Endothelial cell of umbilical vein (primary cell): ENCODE data around the gene RAPGEF6.

ENCODE experiments used
- CTCF ChIP-seq, 2 donors: IDR thresholded peaks; 1 replicate in 1 of 2; 2 replicates in 1 of 2; pipeline ENCODE4 v1.5.1; 2011; ENCODE audit warnings: low read length in 2 of 2, mild to moderate bottlenecking in 2 of 2, moderate library complexity in 2 of 2, control low read depth in 1 of 2, inconsistent platforms in 1 of 2, low read depth in 1 of 2; ENCODE audit not compliant: insufficient read depth in 1 of 2; ENCODE audit errors: extremely low read depth in 1 of 2
- FOS ChIP-seq: IDR thresholded peaks from 2 replicates; pipeline ENCODE4 v1.6.1; 2011; ENCODE audit warnings: mild to moderate bottlenecking, low read length, moderate library complexity, borderline replicate concordance; ENCODE audit not compliant: insufficient read depth
- JUN ChIP-seq: IDR thresholded peaks from 2 replicates; pipeline ENCODE4 v1.6.1; 2011; ENCODE audit warnings: borderline replicate concordance, low read depth; ENCODE audit not compliant: insufficient read length, insufficient read depth
- MAX ChIP-seq: IDR thresholded peaks from 2 replicates; pipeline ENCODE4 v1.6.1; 2011; ENCODE audit not compliant: insufficient read depth, insufficient read length
- MYC ChIP-seq: IDR thresholded peaks from one replicate; pipeline ENCODE4 v1.6.1; 2011; ENCODE audit warnings: mild to moderate bottlenecking, low read depth, low read length
- POLR2A ChIP-seq: IDR thresholded peaks from 2 replicates; pipeline ENCODE4 v1.6.1; 2012; ENCODE audit warnings: low read depth, mild to moderate bottlenecking, control low read depth, low read length

GRCh38 chr5:131634238-131634637, 791 bp downstream of the RAPGEF6 start:
- no peak for TF ChIP-seq MYC
- no peak for TF ChIP-seq FOS
- TF ChIP-seq JUN, result no peak
- no peak for TF ChIP-seq CTCF (IDR thresholded peaks at IDR 0.05; ENCODE audit: extremely low read depth in 1 of 2, insufficient read depth in 1 of 2, low read depth in 1 of 2, low read length in 2 of 2)
- no peak for TF ChIP-seq POLR2A
- no peak for TF ChIP-seq MAX
